ENCODE results near the gene KIF26B. TPM values are rescaled to one million over a fixed set of nuclear protein-coding genes. Genes with fewer than 3 reads are reported as not detected.

Gene KIF26B
- total RNA-seq, 4 donors from 2014 or later = 2.4 to 6.7 (median 6.1) TPM

- Histone ChIP-seq H3K27me3 (no peaks in the 10 kb centered on the region), H3K9me3 (no peaks in the 10 kb centered on the region), H3K27ac (no peak overlapping the region), H3K4me1 (no peaks in the 10 kb centered on the region), H3K4me3 (replicated peaks in 1 of 3) (no peak overlapping the region), H3K36me3 (no peaks in the 10 kb centered on the region)
- no peak for DNase-seq
- TF ChIP-seq CTCF (IDR thresholded peaks at IDR 0.05) (no peak), POLR2A (IDR thresholded peaks at IDR 0.05) (no peak)
- intact Hi-C loops (cut with DNase I) = no loop called here
- 0 to 14% methylated on average over 1 of the region's 1 CpG for WGBS, 2 donors
Observed at GRCh38 chr1:245197911-245198379, 43.2 kb downstream of the KIF26B start.

- DNase-seq = no peak
- H3K27me3 ChIP-seq = no peaks in the 10 kb centered on the region
- no peaks in the 10 kb centered on the region for H3K9me3 ChIP-seq
- H3K27ac ChIP-seq = no peak overlapping the region
- no peak for TF ChIP-seq CTCF (IDR thresholded peaks at IDR 0.05)
- no peak overlapping the region for H3K4me3 ChIP-seq (replicated peaks in 1 of 3)
- H3K4me1 ChIP-seq = no peaks in the 10 kb centered on the region
- intact Hi-C loops (cut with DNase I) = no loop called here
- H3K36me3 ChIP-seq = no peaks in the 10 kb centered on the region
- 55 to 60% methylated on average over 12 of the region's 12 CpGs for WGBS, 2 donors
Observed at GRCh38 chr1:245198748-245199516, 44.1 kb downstream of the KIF26B start.

- intact Hi-C loops (cut with DNase I) = no loop called here
- Histone ChIP-seq H3K4me1 (no peaks in the 10 kb centered on the region), H3K4me3 (replicated peaks in 1 of 3) (no peak overlapping the region), H3K36me3 (no peaks in the 10 kb centered on the region), H3K27me3 (no peaks in the 10 kb centered on the region), H3K9me3 (no peaks in the 10 kb centered on the region), H3K27ac (no peak overlapping the region)
- DNase-seq = no peak
- TF ChIP-seq CTCF (IDR thresholded peaks at IDR 0.05) (no peak), POLR2A (IDR thresholded peaks at IDR 0.05) (no peak)
- 79 to 83% methylated on average over 4 of the region's 4 CpGs for WGBS, 2 donors
Observed at GRCh38 chr1:245200146-245200545, 45.4 kb downstream of the KIF26B start.

GRCh38 chr1:245201201-245201600 is 46.4 kb downstream of the KIF26B start:
- intact Hi-C loops (cut with DNase I) = no loop called here
- 90 to 91% methylated on average over 4 of the region's 4 CpGs for WGBS, 2 donors
- TF ChIP-seq CTCF (IDR thresholded peaks at IDR 0.05) = no peak
- no peak for TF ChIP-seq POLR2A (IDR thresholded peaks at IDR 0.05)
- no peak overlapping the region for H3K27ac ChIP-seq
- no peaks in the 10 kb centered on the region for H3K36me3 ChIP-seq
- no peak overlapping the region for H3K4me3 ChIP-seq (replicated peaks in 1 of 3)
- no peaks in the 10 kb centered on the region for H3K9me3 ChIP-seq
- no peak for DNase-seq
- no peaks in the 10 kb centered on the region for H3K4me1 ChIP-seq
- H3K27me3 ChIP-seq = no peaks in the 10 kb centered on the region

GRCh38 chr1:245201827-245202226 is 47.0 kb downstream of the KIF26B start:
- DNase-seq = no peak
- intact Hi-C loops (cut with DNase I) = no loop called here

More at GRCh38 chr1:245201827-245202226, 47.0 kb downstream of the KIF26B start:
- no peak overlapping the region for H3K27ac ChIP-seq
- H3K9me3 ChIP-seq = no peaks in the 10 kb centered on the region
- 69 to 74% methylated on average over 5 of the region's 5 CpGs for WGBS, 2 donors
- no peak overlapping the region for H3K4me3 ChIP-seq (replicated peaks in 1 of 3)
- no peaks in the 10 kb centered on the region for H3K4me1 ChIP-seq
- TF ChIP-seq POLR2A (IDR thresholded peaks at IDR 0.05) (no peak), CTCF (IDR thresholded peaks at IDR 0.05) (no peak)
- no peaks in the 10 kb centered on the region for H3K27me3 ChIP-seq
- H3K36me3 ChIP-seq = no peaks in the 10 kb centered on the region
